Endothelial cell of umbilical vein (primary cell): ENCODE data around the gene STK39. TPM values are rescaled to one million over a fixed set of nuclear protein-coding genes. Genes with fewer than 3 reads are reported as not detected.
A peak's percentile ranks its signal among the peaks of the same experiment; 100 is the strongest.

Source experiments
- BruUV-seq: library from RNA; stranded (reverse); fragments of 400-500 nt; replicated peaks from 2 replicates; lab custom pipeline; 2021; lab: Mats Ljungman, UMichigan
- CTCF ChIA-PET: fragments of 300-600, 350-600 bp; sonication (Branson Sonifier 250); formaldehyde crosslinking; loops from one replicate; lab custom pipeline; 2021; ENCODE audit warnings: antibody characterized with exemption, inconsistent platforms; lab: Charles Lee
- POLR2A ChIA-PET: fragments of 300-600, 350-600 bp; sonication (Branson Sonifier 250); formaldehyde crosslinking; loops from one replicate; lab custom pipeline; 2021; ENCODE audit warnings: antibody characterized with exemption, inconsistent platforms; lab: Charles Lee
- DNase-seq: peaks from one replicate; pipeline ENCODE4 v3.0.0-alpha.2; 2011; ENCODE audit warnings: low read depth, low spot score
- FAIRE-seq: peaks from 2 replicates; lab custom pipeline; 2011; peaks lifted over from hg19 to GRCh38; lab: Jason Lieb, UNC
- H2AFZ ChIP-seq: 2 replicates; pipeline ENCODE4 v1.6.0; 2012; ENCODE audit warnings: low read depth, low read length, control low read depth, inconsistent platforms
- H3K27ac ChIP-seq: 2 replicates; pipeline ENCODE4 v1.5.1; 2011; ENCODE audit warnings: low read depth, mild to moderate bottlenecking, control low read depth, low read length, moderate library complexity; ENCODE audit not compliant: insufficient read depth
- H3K27me3 ChIP-seq, 2 experiments: 2 replicates each; pipeline versions ENCODE4 v1.6.0 to v1.6.1; 2011; ENCODE audit warnings: low read length in 2 of 2, mixed read lengths in 1 of 2; ENCODE audit not compliant: control insufficient read depth in 2 of 2, insufficient read depth in 2 of 2
- H3K36me3 ChIP-seq, 2 experiments: 2 replicates in 1 of 2; 3 replicates in 1 of 2; pipeline ENCODE4 v1.5.1; 2011; ENCODE audit warnings: low read length in 2 of 2, mild to moderate bottlenecking in 1 of 2, moderate library complexity in 1 of 2; ENCODE audit not compliant: control insufficient read depth in 2 of 2, insufficient read depth in 2 of 2; ENCODE audit errors: extremely low read depth in 1 of 2
- H3K4me1 ChIP-seq: 3 replicates; pipeline ENCODE4 v1.5.1; 2011; ENCODE audit warnings: mild to moderate bottlenecking, low read length; ENCODE audit not compliant: control insufficient read depth, insufficient read depth; ENCODE audit errors: extremely low read depth
- H3K4me2 ChIP-seq: 2 replicates; pipeline ENCODE4 v1.6.1; 2011; ENCODE audit warnings: low read length, control low read depth, mixed read lengths; ENCODE audit not compliant: insufficient read depth
- H3K4me3 ChIP-seq, 3 experiments: fragments of 200-600 bp in 1 of 3; sonication (generic), shearing (Covaris generic) in 1 of 3; replicated peaks in 1 of 3; 2 replicates each; pipeline ENCODE4 v1.5.1; 2011 to 2016; ENCODE audit warnings: control low read depth in 3 of 3, low read length in 3 of 3, mild to moderate bottlenecking in 2 of 3, inconsistent platforms in 1 of 3, low read depth in 1 of 3, moderate library complexity in 1 of 3; ENCODE audit not compliant: insufficient read depth in 1 of 3
- H3K79me2 ChIP-seq: 2 replicates; pipeline ENCODE4 v1.6.0; 2012; ENCODE audit warnings: low read length, inconsistent platforms; ENCODE audit not compliant: control insufficient read depth, insufficient read depth
- H3K9ac ChIP-seq: replicated peaks from 2 replicates; pipeline ENCODE3; 2011; ENCODE audit warnings: low read length, control low read depth; ENCODE audit not compliant: insufficient read depth; ENCODE audit errors: extremely low read depth
- H3K9me1 ChIP-seq: replicated peaks from 3 replicates; pipeline ENCODE4 v1.6.0; 2011; ENCODE audit warnings: mild to moderate bottlenecking, low read length; ENCODE audit not compliant: control insufficient read depth, insufficient read depth; ENCODE audit errors: extremely low read depth
- H3K9me3 ChIP-seq: replicated peaks from 2 replicates; pipeline ENCODE4 v1.5.1; 2012; ENCODE audit warnings: low read length, inconsistent platforms; ENCODE audit not compliant: control insufficient read depth, insufficient read depth
- H4K20me1 ChIP-seq: replicated peaks from 2 replicates; pipeline ENCODE3; 2011; ENCODE audit warnings: mild to moderate bottlenecking, low read length; ENCODE audit not compliant: control insufficient read depth, insufficient read depth; ENCODE audit errors: extremely low read depth
- CTCF ChIP-seq, 2 donors: IDR thresholded peaks; 1 replicate in 1 of 2; 2 replicates in 1 of 2; pipeline ENCODE4 v1.5.1; 2011; ENCODE audit warnings: low read length in 2 of 2, mild to moderate bottlenecking in 2 of 2, moderate library complexity in 2 of 2, control low read depth in 1 of 2, inconsistent platforms in 1 of 2, low read depth in 1 of 2; ENCODE audit not compliant: insufficient read depth in 1 of 2; ENCODE audit errors: extremely low read depth in 1 of 2
- EZH2 ChIP-seq: IDR thresholded peaks from 2 replicates; pipeline ENCODE4 v1.6.1; 2012; ENCODE audit warnings: borderline replicate concordance, low read depth, mild to moderate bottlenecking, moderate library complexity, low read length, inconsistent platforms; ENCODE audit not compliant: severe bottlenecking
- FOS ChIP-seq: IDR thresholded peaks from 2 replicates; pipeline ENCODE4 v1.6.1; 2011; ENCODE audit warnings: mild to moderate bottlenecking, low read length, moderate library complexity, borderline replicate concordance; ENCODE audit not compliant: insufficient read depth
- GATA2 ChIP-seq: IDR thresholded peaks from 2 replicates; pipeline ENCODE4 v1.7.0; 2011; ENCODE audit warnings: low read depth, mild to moderate bottlenecking, moderate library complexity, mixed read lengths, low read length; ENCODE audit not compliant: insufficient read length, insufficient read depth
- JUN ChIP-seq: IDR thresholded peaks from 2 replicates; pipeline ENCODE4 v1.6.1; 2011; ENCODE audit warnings: borderline replicate concordance, low read depth; ENCODE audit not compliant: insufficient read length, insufficient read depth
- MAX ChIP-seq: IDR thresholded peaks from 2 replicates; pipeline ENCODE4 v1.6.1; 2011; ENCODE audit not compliant: insufficient read depth, insufficient read length
- MYC ChIP-seq: IDR thresholded peaks from one replicate; pipeline ENCODE4 v1.6.1; 2011; ENCODE audit warnings: mild to moderate bottlenecking, low read depth, low read length
- POLR2A ChIP-seq: IDR thresholded peaks from 2 replicates; pipeline ENCODE4 v1.6.1; 2012; ENCODE audit warnings: low read depth, mild to moderate bottlenecking, control low read depth, low read length
- POLR2AphosphoS5 ChIP-seq: IDR thresholded peaks from 2 replicates; pipeline ENCODE4 v1.6.1; 2012; ENCODE audit warnings: low read depth, mild to moderate bottlenecking, control low read depth, low read length, moderate library complexity; ENCODE audit not compliant: insufficient read depth
- dilution Hi-C: fragments of 300-500 bp; cut with MboI; formaldehyde crosslinking; loops from one replicate; pipeline ENCODE4 v1.15.0; 2019; ENCODE audit warnings: low sequenced_read_pairs; ENCODE audit not compliant: extremely low pct_ligation_motif_present
- intact Hi-C: fragments of 100-400 bp; cut with micrococcal nuclease; formaldehyde crosslinking; loops from one replicate; pipeline ENCODE4 v1.10.0; 2022
- polyA plus RNA-seq, 4 experiments: library from polyadenylated mRNA; depleted of rRNA in 3 of 4; stranded (reverse) in 3 of 4; unstranded in 1 of 4; fragments of >200 nt; gene quantifications; 2 replicates each; pipeline versions ENCODE4 v1.2.1 to v1.2.3, GENCODE V29; 2011 to 2012; ENCODE audit warnings: missing spikeins in 1 of 4
- total RNA-seq: library from RNA; stranded (reverse); gene quantifications from 2 replicates; pipeline ENCODE4 v1.2.3, GENCODE V29; 2021

The STK39 gene
- total and polyA plus RNA-seq, 2 donors (not counting 3 experiments of a cell fraction or from before 2014, with no cell fraction given): 4.6 to 13.1 TPM

GRCh38 chr2:168189835-168190569, 57.4 kb downstream of the STK39 start:
- H3K27ac ChIP-seq: no peak overlapping the region
- no peak for TF ChIP-seq MAX
- no peak for TF ChIP-seq MYC
- TF ChIP-seq POLR2A: no peak
- peak; percentile 83 for TF ChIP-seq FOS
- TF ChIP-seq EZH2: no peak
- no peak for TF ChIP-seq GATA2
- TF ChIP-seq CTCF (IDR thresholded peaks at IDR 0.05; ENCODE audit: extremely low read depth in 1 of 2, insufficient read depth in 1 of 2, low read depth in 1 of 2, low read length in 2 of 2): no peak
- peak; percentile 44 for TF ChIP-seq POLR2AphosphoS5
- TF ChIP-seq JUN: peak; percentile 61
- intact Hi-C loops (loop anchor here (1.0 kb wide), 1 partner anchor 57 kb away; the partner anchor contains the start of gene STK39), dilution Hi-C loops (no loop called here)
- H3K9me3 ChIP-seq: no peaks in the 10 kb centered on the region
- H3K36me3 ChIP-seq: no peaks in the 10 kb centered on the region
- H2AFZ ChIP-seq: no peak overlapping the region
- no peaks in the 10 kb centered on the region for H4K20me1 ChIP-seq
- POLR2A ChIA-PET: no interaction called here
- no peaks in the 10 kb centered on the region for H3K27me3 ChIP-seq
- H3K9ac ChIP-seq: no peak overlapping the region
- H3K4me3 ChIP-seq: no peak overlapping the region
- DNase-seq (peak; percentile 53), FAIRE-seq (peak; percentile 94)
- H3K4me2 ChIP-seq: peak overlapping the region; percentile 35
- CTCF ChIA-PET: interaction anchor here (1.2 kb wide), 1 partner anchor 12 kb away, joined by 3 read pairs; no protein-coding TSS in a partner anchor
- H3K79me2 ChIP-seq: peaks cover 9% of the 10 kb centered on the region
- peaks cover 35% of the 10 kb centered on the region for H3K4me1 ChIP-seq
- BruUV-seq: no TSS peak
- no peaks in the 10 kb centered on the region for H3K9me1 ChIP-seq
